ENCODE data around the gene CACFD1.

GRCh38 chr9:133429641-133430161 lies 30.1 kb upstream of the CACFD1 start:
- TF ChIP-seq CTCF (conservative IDR thresholded peaks at IDR 0.05; ENCODE audit: low read depth, low read length) (peak; percentile 36; the same call in 1 of the 2 replicates), POLR2A (IDR thresholded peaks at IDR 0.05; ENCODE audit: low read depth, low read length) (no peak), MXI1 (IDR thresholded peaks at IDR 0.05; ENCODE audit: borderline replicate concordance, low read depth, low read length) (no peak), BHLHE40 (IDR thresholded peaks at IDR 0.05; ENCODE audit: low read depth, low read length) (no peak), RAD21 (IDR thresholded peaks at IDR 0.05; ENCODE audit: low read length) (no peak), MAFK (IDR thresholded peaks at IDR 0.05; ENCODE audit: low read depth, low read length) (no peak), CHD1 (IDR thresholded peaks at IDR 0.05; ENCODE audit: low read depth, low read length) (no peak), RCOR1 (IDR thresholded peaks at IDR 0.05; ENCODE audit: insufficient replicate concordance, low read length) (no peak), MAZ (IDR thresholded peaks at IDR 0.05; ENCODE audit: borderline replicate concordance, low read depth, low read length) (no peak), SMC3 (IDR thresholded peaks at IDR 0.05; ENCODE audit: low read depth, low read length) (peak; percentile 19; the same call in 1 of the 2 replicates), NFE2L2 (IDR thresholded peaks at IDR 0.05; ENCODE audit: low read depth, low read length) (no peak), FOS (IDR thresholded peaks at IDR 0.05; ENCODE audit: low read depth, low read length) (no peak)

Measured in IMR-90 (cell line).